Measurements from ENCODE around the gene PIAS4.

DNA sequence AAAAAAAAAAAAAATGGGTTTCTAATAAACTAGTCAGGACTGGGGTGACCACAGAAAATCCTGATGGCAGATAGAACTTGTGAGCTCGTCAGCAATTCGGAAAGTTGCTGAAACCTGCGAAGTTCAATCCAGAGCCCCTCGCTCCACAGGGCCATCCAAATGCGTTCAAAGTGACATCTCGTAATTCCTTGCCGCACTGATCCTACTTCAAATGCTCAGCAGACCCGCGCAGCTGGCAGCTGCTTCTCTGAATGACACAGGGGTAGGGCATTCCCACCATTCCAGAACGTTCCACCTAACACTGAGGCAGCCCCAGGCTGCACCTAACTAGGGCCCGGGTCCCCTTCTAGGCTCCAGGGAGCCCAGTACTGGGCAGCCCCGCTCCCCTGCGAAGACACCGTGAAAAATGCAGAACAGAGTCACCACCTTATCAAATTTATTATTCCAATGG is 31.9 kb upstream of the PIAS4 start:
- TF ChIP-seq, protein P1, sequence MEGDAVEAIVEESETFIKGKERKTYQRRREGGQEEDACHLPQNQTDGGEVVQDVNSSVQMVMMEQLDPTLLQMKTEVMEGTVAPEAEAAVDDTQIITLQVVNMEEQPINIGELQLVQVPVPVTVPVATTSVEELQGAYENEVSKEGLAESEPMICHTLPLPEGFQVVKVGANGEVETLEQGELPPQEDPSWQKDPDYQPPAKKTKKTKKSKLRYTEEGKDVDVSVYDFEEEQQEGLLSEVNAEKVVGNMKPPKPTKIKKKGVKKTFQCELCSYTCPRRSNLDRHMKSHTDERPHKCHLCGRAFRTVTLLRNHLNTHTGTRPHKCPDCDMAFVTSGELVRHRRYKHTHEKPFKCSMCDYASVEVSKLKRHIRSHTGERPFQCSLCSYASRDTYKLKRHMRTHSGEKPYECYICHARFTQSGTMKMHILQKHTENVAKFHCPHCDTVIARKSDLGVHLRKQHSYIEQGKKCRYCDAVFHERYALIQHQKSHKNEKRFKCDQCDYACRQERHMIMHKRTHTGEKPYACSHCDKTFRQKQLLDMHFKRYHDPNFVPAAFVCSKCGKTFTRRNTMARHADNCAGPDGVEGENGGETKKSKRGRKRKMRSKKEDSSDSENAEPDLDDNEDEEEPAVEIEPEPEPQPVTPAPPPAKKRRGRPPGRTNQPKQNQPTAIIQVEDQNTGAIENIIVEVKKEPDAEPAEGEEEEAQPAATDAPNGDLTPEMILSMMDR (IDR thresholded peaks at IDR 0.05) = no peak
- TF ChIP-seq ZNF232 (CRISPR knock-in tag; IDR thresholded peaks at IDR 0.05) = no peak
- TF ChIP-seq, protein P2, sequence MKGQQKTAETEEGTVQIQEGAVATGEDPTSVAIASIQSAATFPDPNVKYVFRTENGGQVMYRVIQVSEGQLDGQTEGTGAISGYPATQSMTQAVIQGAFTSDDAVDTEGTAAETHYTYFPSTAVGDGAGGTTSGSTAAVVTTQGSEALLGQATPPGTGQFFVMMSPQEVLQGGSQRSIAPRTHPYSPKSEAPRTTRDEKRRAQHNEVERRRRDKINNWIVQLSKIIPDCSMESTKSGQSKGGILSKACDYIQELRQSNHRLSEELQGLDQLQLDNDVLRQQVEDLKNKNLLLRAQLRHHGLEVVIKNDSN (CRISPR knock-in tag; IDR thresholded peaks at IDR 0.05) = no peak

All from WTC11 (cell line).